ENCODE results near the gene AP2B1.

Gene AP2B1

DNA sequence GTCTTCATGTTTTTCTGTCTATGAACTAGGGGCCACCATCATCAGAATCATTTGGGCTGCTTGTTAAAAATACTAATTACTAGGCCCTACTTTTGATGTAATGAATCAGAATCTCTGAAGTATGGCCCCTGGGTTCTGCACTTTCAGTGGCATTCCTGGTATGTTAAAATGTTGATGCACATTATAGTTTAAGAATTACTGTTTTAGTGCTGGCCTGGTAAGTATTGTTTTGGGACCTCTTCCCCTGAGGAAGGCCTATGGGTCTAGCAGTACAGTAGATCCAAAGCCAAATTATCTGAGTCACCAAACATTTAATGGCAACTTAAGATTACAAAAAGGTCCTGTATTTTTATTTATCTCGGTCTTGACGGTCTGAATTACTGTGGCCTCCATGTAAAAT lies 58.8 kb downstream of the AP2B1 start:
- no peak for TF ChIP-seq RAD21 (IDR thresholded peaks at IDR 0.05; ENCODE audit: low read depth)

DNA sequence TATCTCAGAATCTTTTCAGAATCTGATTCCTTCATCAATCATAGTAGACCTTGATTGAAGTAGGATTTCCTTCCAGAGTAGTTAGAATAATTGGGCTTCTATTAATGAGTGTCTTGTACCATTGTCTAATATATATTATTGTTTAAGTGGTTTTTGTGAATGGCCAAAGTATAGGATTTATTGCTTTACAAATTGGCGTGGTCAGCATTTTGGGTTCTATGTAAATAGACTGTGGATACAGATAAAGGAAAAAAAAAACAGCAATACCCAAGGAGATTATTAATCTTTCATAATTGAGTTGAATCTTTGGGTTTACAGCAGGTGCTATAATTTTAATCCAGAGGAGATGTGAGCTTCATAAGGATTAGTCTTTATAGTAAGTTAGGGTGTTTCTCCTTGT lies 64.3 kb downstream of the AP2B1 start:
- TF ChIP-seq TAF1 (IDR thresholded peaks at IDR 0.05; ENCODE audit: low read depth) (no peak), RAD21 (IDR thresholded peaks at IDR 0.05; ENCODE audit: low read depth) (no peak), EGR1 (IDR thresholded peaks at IDR 0.05) (no peak), TCF12 (IDR thresholded peaks at IDR 0.05; ENCODE audit: low read depth) (no peak), NFIC (IDR thresholded peaks at IDR 0.05) (no peak)
- TF ChIP-seq, protein P1, sequence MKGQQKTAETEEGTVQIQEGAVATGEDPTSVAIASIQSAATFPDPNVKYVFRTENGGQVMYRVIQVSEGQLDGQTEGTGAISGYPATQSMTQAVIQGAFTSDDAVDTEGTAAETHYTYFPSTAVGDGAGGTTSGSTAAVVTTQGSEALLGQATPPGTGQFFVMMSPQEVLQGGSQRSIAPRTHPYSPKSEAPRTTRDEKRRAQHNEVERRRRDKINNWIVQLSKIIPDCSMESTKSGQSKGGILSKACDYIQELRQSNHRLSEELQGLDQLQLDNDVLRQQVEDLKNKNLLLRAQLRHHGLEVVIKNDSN (IDR thresholded peaks at IDR 0.05): no peak

DNA sequence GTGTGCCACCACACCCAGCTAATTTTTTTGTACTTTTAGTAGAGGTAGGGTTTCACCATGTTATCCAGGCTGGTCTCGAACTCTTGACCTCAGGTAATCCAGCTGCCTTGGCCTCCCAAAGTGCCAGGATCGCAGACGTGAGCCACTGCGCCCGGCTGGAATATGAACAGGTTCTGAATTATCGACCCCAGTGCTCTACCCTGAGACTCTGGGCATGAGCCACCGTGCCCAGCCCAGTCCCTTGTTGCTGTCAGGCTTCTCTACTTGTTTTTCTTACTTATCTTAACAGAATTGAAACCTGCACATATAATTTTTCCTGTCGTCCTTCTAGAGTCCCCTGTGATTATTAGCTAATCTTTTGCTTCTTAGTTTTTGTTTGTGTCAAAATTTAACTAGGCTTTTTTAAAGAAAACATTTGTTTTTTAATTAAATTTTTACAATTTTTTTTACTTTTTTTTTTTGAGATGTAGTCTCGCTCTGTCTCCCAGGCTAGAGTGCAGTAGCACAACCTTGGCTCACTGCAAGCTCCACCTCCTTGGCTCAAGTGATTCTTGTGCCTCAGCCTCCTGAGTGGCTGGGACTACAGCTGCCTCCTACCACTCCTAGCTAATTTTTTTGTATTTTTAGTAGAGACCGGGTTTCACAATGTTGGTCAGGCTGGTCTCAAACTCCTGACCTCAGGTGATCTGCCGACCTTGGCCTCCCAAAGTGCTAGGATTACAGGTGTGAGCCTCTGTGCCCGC lies 66.7 kb downstream of the AP2B1 start:
- no peak for TF ChIP-seq TEAD4 (IDR thresholded peaks at IDR 0.05)
- TF ChIP-seq RAD21 (IDR thresholded peaks at IDR 0.05; ENCODE audit: low read depth): no peak
- no peak for TF ChIP-seq CEBPB (IDR thresholded peaks at IDR 0.05)
- TF ChIP-seq, protein P2, sequence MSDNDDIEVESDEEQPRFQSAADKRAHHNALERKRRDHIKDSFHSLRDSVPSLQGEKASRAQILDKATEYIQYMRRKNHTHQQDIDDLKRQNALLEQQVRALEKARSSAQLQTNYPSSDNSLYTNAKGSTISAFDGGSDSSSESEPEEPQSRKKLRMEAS (IDR thresholded peaks at IDR 0.05): no peak
- TF ChIP-seq EGR1 (IDR thresholded peaks at IDR 0.05): no peak
- no peak for TF ChIP-seq YY1 (IDR thresholded peaks at IDR 0.05; ENCODE audit: low read depth)
- TF ChIP-seq ZBTB7A (IDR thresholded peaks at IDR 0.05; ENCODE audit: low read depth): no peak
- TF ChIP-seq, protein P3, sequence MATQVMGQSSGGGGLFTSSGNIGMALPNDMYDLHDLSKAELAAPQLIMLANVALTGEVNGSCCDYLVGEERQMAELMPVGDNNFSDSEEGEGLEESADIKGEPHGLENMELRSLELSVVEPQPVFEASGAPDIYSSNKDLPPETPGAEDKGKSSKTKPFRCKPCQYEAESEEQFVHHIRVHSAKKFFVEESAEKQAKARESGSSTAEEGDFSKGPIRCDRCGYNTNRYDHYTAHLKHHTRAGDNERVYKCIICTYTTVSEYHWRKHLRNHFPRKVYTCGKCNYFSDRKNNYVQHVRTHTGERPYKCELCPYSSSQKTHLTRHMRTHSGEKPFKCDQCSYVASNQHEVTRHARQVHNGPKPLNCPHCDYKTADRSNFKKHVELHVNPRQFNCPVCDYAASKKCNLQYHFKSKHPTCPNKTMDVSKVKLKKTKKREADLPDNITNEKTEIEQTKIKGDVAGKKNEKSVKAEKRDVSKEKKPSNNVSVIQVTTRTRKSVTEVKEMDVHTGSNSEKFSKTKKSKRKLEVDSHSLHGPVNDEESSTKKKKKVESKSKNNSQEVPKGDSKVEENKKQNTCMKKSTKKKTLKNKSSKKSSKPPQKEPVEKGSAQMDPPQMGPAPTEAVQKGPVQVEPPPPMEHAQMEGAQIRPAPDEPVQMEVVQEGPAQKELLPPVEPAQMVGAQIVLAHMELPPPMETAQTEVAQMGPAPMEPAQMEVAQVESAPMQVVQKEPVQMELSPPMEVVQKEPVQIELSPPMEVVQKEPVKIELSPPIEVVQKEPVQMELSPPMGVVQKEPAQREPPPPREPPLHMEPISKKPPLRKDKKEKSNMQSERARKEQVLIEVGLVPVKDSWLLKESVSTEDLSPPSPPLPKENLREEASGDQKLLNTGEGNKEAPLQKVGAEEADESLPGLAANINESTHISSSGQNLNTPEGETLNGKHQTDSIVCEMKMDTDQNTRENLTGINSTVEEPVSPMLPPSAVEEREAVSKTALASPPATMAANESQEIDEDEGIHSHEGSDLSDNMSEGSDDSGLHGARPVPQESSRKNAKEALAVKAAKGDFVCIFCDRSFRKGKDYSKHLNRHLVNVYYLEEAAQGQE (IDR thresholded peaks at IDR 0.05; ENCODE audit: low read depth): no peak
- TF ChIP-seq NFIC (IDR thresholded peaks at IDR 0.05): no peak
- no peak for TF ChIP-seq TCF12 (IDR thresholded peaks at IDR 0.05; ENCODE audit: low read depth)
- TF ChIP-seq EP300 (IDR thresholded peaks at IDR 0.05; ENCODE audit: borderline replicate concordance): no peak
- no peak for TF ChIP-seq FOXM1 (IDR thresholded peaks at IDR 0.05; ENCODE audit: borderline replicate concordance, low read depth)
- no peak for TF ChIP-seq TAF1 (IDR thresholded peaks at IDR 0.05; ENCODE audit: low read depth)
- no peak for TF ChIP-seq CREB1 (IDR thresholded peaks at IDR 0.05; ENCODE audit: low read depth)
- TF ChIP-seq, protein P1 (IDR thresholded peaks at IDR 0.05): no peak

DNA sequence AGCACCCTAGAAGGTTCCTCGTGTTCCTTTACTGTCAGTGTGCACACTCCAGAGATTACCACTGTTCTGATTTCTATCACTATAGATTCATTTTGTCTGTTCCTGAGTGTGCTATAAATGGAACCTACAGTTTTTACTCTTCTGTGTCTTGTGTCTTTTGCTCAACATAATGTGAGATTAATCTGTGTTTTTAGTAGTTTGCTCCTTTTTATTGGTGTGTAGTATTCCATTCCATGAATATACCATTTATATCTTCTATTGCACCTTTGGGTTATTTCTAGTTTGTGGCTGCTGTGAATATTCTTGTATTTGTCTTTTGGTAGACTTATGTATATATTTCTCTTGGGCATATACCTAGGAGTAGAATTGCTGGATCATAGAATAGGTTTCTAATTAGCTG lies 68.2 kb downstream of the AP2B1 start:
- no peak for TF ChIP-seq ZBTB7A (IDR thresholded peaks at IDR 0.05; ENCODE audit: low read depth)
- no peak for TF ChIP-seq YY1 (IDR thresholded peaks at IDR 0.05; ENCODE audit: low read depth)
- TF ChIP-seq, protein P1 (IDR thresholded peaks at IDR 0.05): no peak
- TF ChIP-seq FOXM1 (IDR thresholded peaks at IDR 0.05; ENCODE audit: borderline replicate concordance, low read depth): no peak
- TF ChIP-seq, protein P2 (IDR thresholded peaks at IDR 0.05): no peak
- TF ChIP-seq TCF12 (IDR thresholded peaks at IDR 0.05; ENCODE audit: low read depth): no peak
- no peak for TF ChIP-seq CEBPB (IDR thresholded peaks at IDR 0.05)
- no peak for TF ChIP-seq TAF1 (IDR thresholded peaks at IDR 0.05; ENCODE audit: low read depth)
- TF ChIP-seq NFIC (IDR thresholded peaks at IDR 0.05): no peak
- TF ChIP-seq RAD21 (IDR thresholded peaks at IDR 0.05; ENCODE audit: low read depth): no peak

DNA sequence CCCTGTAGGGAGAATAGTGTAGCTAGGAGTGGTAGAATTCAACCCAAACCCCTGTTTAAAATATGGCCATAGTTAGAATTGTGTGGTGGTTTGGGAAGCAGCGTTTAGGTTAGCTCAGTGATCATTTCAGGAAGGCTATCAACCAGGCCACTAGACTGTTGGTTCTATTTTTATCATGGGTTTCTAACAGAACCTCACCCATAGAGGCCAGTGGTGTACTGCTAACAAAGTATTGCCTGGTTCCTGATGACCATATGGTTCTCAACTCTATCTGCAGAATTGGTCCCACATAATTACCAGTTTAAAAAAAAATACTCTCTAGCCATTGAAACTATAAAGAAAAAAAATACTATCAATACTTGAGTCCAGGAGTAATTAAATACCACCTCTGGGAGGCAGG lies 73.8 kb downstream of the AP2B1 start:
- TF ChIP-seq NFIC (IDR thresholded peaks at IDR 0.05): no peak
- no peak for TF ChIP-seq RAD21 (IDR thresholded peaks at IDR 0.05; ENCODE audit: low read depth)
- no peak for TF ChIP-seq FOXM1 (IDR thresholded peaks at IDR 0.05; ENCODE audit: borderline replicate concordance, low read depth)
- TF ChIP-seq EP300 (IDR thresholded peaks at IDR 0.05; ENCODE audit: borderline replicate concordance): no peak
- TF ChIP-seq TEAD4 (IDR thresholded peaks at IDR 0.05): no peak
- TF ChIP-seq, protein P3 (IDR thresholded peaks at IDR 0.05; ENCODE audit: low read depth): no peak
- TF ChIP-seq ZBTB7A (IDR thresholded peaks at IDR 0.05; ENCODE audit: low read depth): no peak
- TF ChIP-seq TAF1 (IDR thresholded peaks at IDR 0.05; ENCODE audit: low read depth): no peak
- TF ChIP-seq, protein P1 (IDR thresholded peaks at IDR 0.05): no peak
- TF ChIP-seq YY1 (IDR thresholded peaks at IDR 0.05; ENCODE audit: low read depth): no peak
- no peak for TF ChIP-seq CEBPB (IDR thresholded peaks at IDR 0.05)
- no peak for TF ChIP-seq EGR1 (IDR thresholded peaks at IDR 0.05)
- TF ChIP-seq, protein P2 (IDR thresholded peaks at IDR 0.05): no peak
- no peak for TF ChIP-seq CREB1 (IDR thresholded peaks at IDR 0.05; ENCODE audit: low read depth)
- TF ChIP-seq TCF12 (IDR thresholded peaks at IDR 0.05; ENCODE audit: low read depth): no peak

All from Ishikawa (cell line).